Measurements from ENCODE around the gene CC2D1B.

Gene CC2D1B

GRCh38 chr1:52359676-52360594 is 6.1 kb downstream of the CC2D1B start:
- no peak for DNase-seq

GRCh38 chr1:52358851-52359497 is 7.0 kb downstream of the CC2D1B start:
- DNase-seq = no peak

GRCh38 chr1:52357397-52357796 is 8.6 kb downstream of the CC2D1B start:
- DNase-seq = no peak

GRCh38 chr1:52356818-52357355 is 9.1 kb downstream of the CC2D1B start:
- no peak for DNase-seq

GRCh38 chr1:52355847-52356505 is 10.0 kb downstream of the CC2D1B start:
- DNase-seq = no peak

- no peak for DNase-seq
Observed at GRCh38 chr1:52355436-52355835, 10.6 kb downstream of the CC2D1B start.

GRCh38 chr1:52352690-52353089 is 13.3 kb downstream of the CC2D1B start:
- DNase-seq = no peak

GRCh38 chr1:52348704-52349300 is 17.2 kb downstream of the CC2D1B start:
- DNase-seq = no peak

- no peak for DNase-seq
Observed at GRCh38 chr1:52346653-52347052, 19.4 kb downstream of the CC2D1B start.

- no peak for DNase-seq
Observed at GRCh38 chr1:52345252-52345651, 20.8 kb downstream of the CC2D1B start.

GRCh38 chr1:52343979-52344378 is 22.0 kb downstream of the CC2D1B start:
- no peak for DNase-seq

- DNase-seq = no peak
Observed at GRCh38 chr1:52341655-52342260, 24.2 kb downstream of the CC2D1B start.

- no peak for DNase-seq
Observed at GRCh38 chr1:52337439-52337838, 28.6 kb downstream of the CC2D1B start.

- no peak for DNase-seq
Observed at GRCh38 chr1:52334906-52335528, 31.0 kb downstream of the CC2D1B start.

GRCh38 chr1:52332411-52332810 is 33.6 kb downstream of the CC2D1B start:
- no peak for DNase-seq

GRCh38 chr1:52328615-52329014 is 37.4 kb downstream of the CC2D1B start:
- no peak for DNase-seq

- no peak for DNase-seq
Observed at GRCh38 chr1:52325786-52326185, 40.2 kb downstream of the CC2D1B start.

GRCh38 chr1:52323731-52324130 is 42.3 kb downstream of the CC2D1B start:
- DNase-seq = no peak

GRCh38 chr1:52321061-52321460 is 44.9 kb downstream of the CC2D1B start:
- no peak for DNase-seq

- DNase-seq = no peak
Observed at GRCh38 chr1:52306227-52307006, 59.6 kb downstream of the CC2D1B start.
